Neural progenitor cell (in vitro differentiated cells): ENCODE data around the gene PFDN1. TPM values are rescaled to one million over a fixed set of nuclear protein-coding genes. Genes with fewer than 3 reads are reported as not detected.

Experiments used
- DNase-seq: peaks from one replicate; pipeline ENCODE4 v3.0.0-alpha.2; 2016; ENCODE audit warnings: low spot score
- H2AFZ ChIP-seq: fragments of 200-600 bp; sonication (generic); replicated peaks from 2 replicates; pipeline ENCODE4 v1.6.1; 2016; ENCODE audit warnings: antibody characterized with exemption
- H3F3A ChIP-seq: fragments of 200-600 bp; sonication (generic); 2 replicates; pipeline ENCODE4 v1.6.1; 2016; ENCODE audit warnings: antibody characterized with exemption, low read depth
- H3K27ac ChIP-seq: fragments of 200-600 bp; sonication (generic); 2 replicates; pipeline ENCODE4 v1.5.1; 2016; ENCODE audit warnings: mild to moderate bottlenecking
- H3K27me3 ChIP-seq: fragments of 200-600 bp; sonication (generic); 2 replicates; pipeline ENCODE4 v1.6.1; 2016; ENCODE audit warnings: mild to moderate bottlenecking, moderate library complexity
- H3K36me3 ChIP-seq: fragments of 200-600 bp; sonication (generic); 2 replicates; pipeline ENCODE4 v1.5.1; 2016
- H3K4me1 ChIP-seq: fragments of 200-600 bp; sonication (generic); 2 replicates; pipeline ENCODE4 v1.6.1; 2016; ENCODE audit warnings: mixed run types
- H3K4me2 ChIP-seq: fragments of 200-600 bp; sonication (generic); 2 replicates; pipeline ENCODE4 v1.6.1; 2016
- H3K4me3 ChIP-seq: fragments of 200-600 bp; sonication (generic); 2 replicates; pipeline ENCODE4 v1.5.1; 2016
- H3K79me2 ChIP-seq: fragments of 200-600 bp; sonication (generic); 2 replicates; pipeline ENCODE4 v1.6.1; 2016; ENCODE audit warnings: low read depth
- H3K9ac ChIP-seq: fragments of 200-600 bp; sonication (generic); 2 replicates; pipeline ENCODE4 v1.6.1; 2016
- H3K9me3 ChIP-seq: fragments of 200-600 bp; sonication (generic); 2 replicates; pipeline ENCODE4 v1.5.1; 2016; ENCODE audit warnings: low read depth
- H4K20me1 ChIP-seq: fragments of 200-600 bp; sonication (generic); 2 replicates; pipeline ENCODE4 v1.6.1; 2016; ENCODE audit warnings: low read depth
- H3K27ac Mint-ChIP-seq: 3 replicates; pipeline ENCODE4 v1.8.0; 2021; ENCODE audit warnings: mixed read lengths
- H3K27me3 Mint-ChIP-seq: 2 replicates; pipeline ENCODE4 v1.8.0; 2022; ENCODE audit warnings: low read depth, mild to moderate bottlenecking, inconsistent platforms, moderate library complexity, mixed read lengths; ENCODE audit not compliant: insufficient read depth
- H3K36me3 Mint-ChIP-seq: 3 replicates; pipeline ENCODE4 v1.8.0; 2021; ENCODE audit warnings: mixed read lengths
- H3K4me1 Mint-ChIP-seq: 3 replicates; pipeline ENCODE4 v1.8.0; 2021; ENCODE audit warnings: mixed read lengths
- H3K4me3 Mint-ChIP-seq: 3 replicates; pipeline ENCODE4 v1.8.0; 2021; ENCODE audit warnings: mild to moderate bottlenecking, moderate library complexity, mixed read lengths
- H3K9me3 Mint-ChIP-seq: 3 replicates; pipeline ENCODE4 v1.8.0; 2020; ENCODE audit warnings: mixed read lengths
- CTCF ChIP-seq: fragments of 200-600 bp; sonication (generic); IDR thresholded peaks from 2 replicates; pipeline ENCODE4 v1.5.1; 2017; ENCODE audit warnings: antibody characterized with exemption, mild to moderate bottlenecking
- EZH2 ChIP-seq: fragments of 200-600 bp; sonication (generic); IDR thresholded peaks from 2 replicates; pipeline ENCODE4 v1.6.1; 2017; ENCODE audit warnings: antibody characterized with exemption, mild to moderate bottlenecking, moderate library complexity
- EZH2phosphoT487 ChIP-seq: fragments of 200-600 bp; sonication (generic); IDR thresholded peaks from 2 replicates; pipeline ENCODE4 v1.6.1; 2017; ENCODE audit warnings: antibody characterized with exemption
- total RNA-seq: library from RNA; depleted of rRNA; stranded (reverse); fragments of >200 nt; gene quantifications from 2 replicates; pipeline ENCODE4 v1.2.3, GENCODE V29; 2015; ENCODE audit warnings: low replicate concordance

PFDN1 gene
- total RNA-seq, 1 donor from 2014 or later, result 79.8 TPM

GRCh38 chr5:140246378-140247122, 56.4 kb downstream of the PFDN1 start:
- Mint-ChIP-seq H3K4me1 (peaks cover 21% of the 10 kb centered on the region), H3K27ac (no peak overlapping the region), H3K4me3 (no peak overlapping the region), H3K9me3 (no peaks in the 10 kb centered on the region), H3K36me3 (peaks cover 11% of the 10 kb centered on the region), H3K27me3 (peaks cover 6% of the 10 kb centered on the region)
- no peaks in the 10 kb centered on the region for H3K9me3 ChIP-seq
- TF ChIP-seq CTCF (no peak), EZH2phosphoT487 (no peak), EZH2 (no peak)
- no peak overlapping the region for H3K4me2 ChIP-seq
- no peaks in the 10 kb centered on the region for H3K36me3 ChIP-seq
- H2AFZ ChIP-seq, result no peak overlapping the region
- peaks cover 15% of the 10 kb centered on the region for H3F3A ChIP-seq
- no peak for DNase-seq
- no peak overlapping the region for H3K27ac ChIP-seq
- no peak overlapping the region for H3K4me3 ChIP-seq
- peaks cover 7% of the 10 kb centered on the region for H3K4me1 ChIP-seq
- no peaks in the 10 kb centered on the region for H3K27me3 ChIP-seq
- peaks cover 8% of the 10 kb centered on the region for H3K79me2 ChIP-seq
- H3K9ac ChIP-seq, result no peak overlapping the region
- H4K20me1 ChIP-seq, result peaks cover 29% of the 10 kb centered on the region

- no peak overlapping the region for H3K4me2 ChIP-seq
- H2AFZ ChIP-seq, result no peak overlapping the region
- TF ChIP-seq EZH2 (no peak), EZH2phosphoT487 (no peak), CTCF (no peak)
- Mint-ChIP-seq H3K9me3 (no peaks in the 10 kb centered on the region), H3K27me3 (peaks cover 6% of the 10 kb centered on the region), H3K4me3 (no peak overlapping the region), H3K4me1 (peaks cover 27% of the 10 kb centered on the region), H3K27ac (no peak overlapping the region), H3K36me3 (peaks cover 11% of the 10 kb centered on the region)
- H3K9ac ChIP-seq, result no peak overlapping the region
- peaks cover 8% of the 10 kb centered on the region for H3K79me2 ChIP-seq
- DNase-seq, result no peak
- no peak overlapping the region for H3K4me3 ChIP-seq
- peaks cover 12% of the 10 kb centered on the region for H3K4me1 ChIP-seq
- H4K20me1 ChIP-seq, result peaks cover 26% of the 10 kb centered on the region
- no peaks in the 10 kb centered on the region for H3K27me3 ChIP-seq
- H3F3A ChIP-seq, result peaks cover 19% of the 10 kb centered on the region
- no peaks in the 10 kb centered on the region for H3K36me3 ChIP-seq
- no peaks in the 10 kb centered on the region for H3K9me3 ChIP-seq
- no peak overlapping the region for H3K27ac ChIP-seq
Observed at GRCh38 chr5:140245926-140246325, 57.0 kb downstream of the PFDN1 start.

GRCh38 chr5:140245341-140245740, 57.6 kb downstream of the PFDN1 start:
- no peak overlapping the region for H3K27ac ChIP-seq
- H3K36me3 Mint-ChIP-seq, result peaks cover 8% of the 10 kb centered on the region
- H3K9me3 ChIP-seq, result no peaks in the 10 kb centered on the region
- no peaks in the 10 kb centered on the region for H3K27me3 ChIP-seq
- no peaks in the 10 kb centered on the region for H3K9me3 Mint-ChIP-seq
- no peaks in the 10 kb centered on the region for H3K36me3 ChIP-seq
- no peak for DNase-seq
- peaks cover 5% of the 10 kb centered on the region for H3K79me2 ChIP-seq
- H3F3A ChIP-seq, result peaks cover 21% of the 10 kb centered on the region
- peaks cover 29% of the 10 kb centered on the region for H3K4me1 Mint-ChIP-seq
- TF ChIP-seq CTCF, result no peak
- TF ChIP-seq EZH2phosphoT487, result no peak
- TF ChIP-seq EZH2, result no peak
- peaks cover 5% of the 10 kb centered on the region for H3K27me3 Mint-ChIP-seq
- H3K4me3 ChIP-seq, result no peak overlapping the region
- H2AFZ ChIP-seq, result no peak overlapping the region
- H3K9ac ChIP-seq, result no peak overlapping the region
- H3K27ac Mint-ChIP-seq, result no peak overlapping the region
- peaks cover 30% of the 10 kb centered on the region for H4K20me1 ChIP-seq
- H3K4me2 ChIP-seq, result no peak overlapping the region
- H3K4me1 ChIP-seq, result peaks cover 14% of the 10 kb centered on the region
- peak overlapping the region; percentile 33 for H3K4me3 Mint-ChIP-seq
